Breast epithelium (tissue), 4 donors: ENCODE data around the gene CRYBA2. TPM values are rescaled to one million over a fixed set of nuclear protein-coding genes. Genes with fewer than 3 reads are reported as not detected.

ENCODE experiments used
- DNase-seq, 2 donors: peaks; one replicate each; pipeline ENCODE4 v3.0.0-alpha.2; 2019; ENCODE audit warnings: low spot score in 2 of 2
- H3K27ac ChIP-seq, 2 donors: fragments of 200-600 bp; sonication (generic) in 1 of 2; one replicate each; pipeline ENCODE4 v1.5.1; 2016 to 2019; ENCODE audit warnings: mild to moderate bottlenecking in 1 of 2
- H3K27me3 ChIP-seq, 2 donors: fragments of 200-600 bp; sonication (generic) in 1 of 2; one replicate each; pipeline versions ENCODE4 v1.5.1 to v1.6.0; 2017 to 2019; ENCODE audit warnings: control low read depth in 1 of 2, mild to moderate bottlenecking in 1 of 2
- H3K36me3 ChIP-seq: fragments of 200-600 bp; one replicate; pipeline ENCODE4 v1.5.1; 2019
- H3K4me1 ChIP-seq, 2 donors: fragments of 200-600 bp; sonication (generic); one replicate each; pipeline ENCODE4 v1.5.1; 2016 to 2019; ENCODE audit warnings: control low read depth in 1 of 2
- H3K4me3 ChIP-seq, 3 donors: fragments of 200-600 bp; sonication (generic); 1 replicate in 2 of 3; 2 replicates in 1 of 3; pipeline ENCODE4 v1.5.1; 2016 to 2019; ENCODE audit warnings: mild to moderate bottlenecking in 3 of 3, moderate library complexity in 2 of 3
- H3K9me3 ChIP-seq, 2 donors: fragments of 200-600 bp; sonication (generic) in 1 of 2; one replicate each; pipeline ENCODE4 v1.5.1; 2016 to 2019; ENCODE audit warnings: control low read depth in 1 of 2
- CTCF ChIP-seq, 3 donors: fragments of 450-650 bp; IDR thresholded peaks; one replicate each; pipeline ENCODE4 v1.5.1; 2016 to 2017; ENCODE audit warnings: antibody characterized with exemption in 3 of 3, mild to moderate bottlenecking in 3 of 3, moderate library complexity in 3 of 3
- POLR2A ChIP-seq: fragments of 450-650 bp; IDR thresholded peaks from one replicate; pipeline ENCODE4 v1.6.1; 2016; ENCODE audit warnings: antibody characterized with exemption, mild to moderate bottlenecking, moderate library complexity
- POLR2AphosphoS5 ChIP-seq, 3 donors: sonication (generic); formaldehyde crosslinking; IDR thresholded peaks; one replicate each; pipeline ENCODE4 v1.6.1; 2017; ENCODE audit warnings: antibody characterized with exemption in 3 of 3
- intact Hi-C: fragments of 100-400 bp; cut with DNase I; formaldehyde crosslinking; loops from one replicate; pipeline ENCODE4 v1.15.1; 2023; ENCODE audit warnings: low total_unique reads
- total RNA-seq, 3 donors: library from RNA; depleted of rRNA; stranded (reverse); fragments of >200 nt; gene quantifications; one replicate each; pipeline ENCODE4 v1.1.0, GENCODE V29; 2016

The CRYBA2 gene
- total RNA-seq, 3 donors from 2014 or later: not detected

GRCh38 chr2:219037783-219038499 lies 44.7 kb upstream of the CRYBA2 start:
- DNase-seq: no peak
- intact Hi-C loops: no loop called here
- Histone ChIP-seq H3K27ac (no peak overlapping the region), H3K4me3 (no peak overlapping the region), H3K36me3 (no peaks in the 10 kb centered on the region), H3K9me3 (no peaks in the 10 kb centered on the region), H3K27me3 (peaks cover 0 to 26% of the 10 kb centered on the region in 2 donors), H3K4me1 (no peaks in the 10 kb centered on the region)
- TF ChIP-seq CTCF (IDR thresholded peaks at IDR 0.05): no peak
- TF ChIP-seq POLR2A: no peak
- TF ChIP-seq POLR2AphosphoS5 (IDR thresholded peaks at IDR 0.05): no peak

GRCh38 chr2:219035942-219036341 lies 42.7 kb upstream of the CRYBA2 start:
- Histone ChIP-seq H3K27me3 (peaks cover 0 to 25% of the 10 kb centered on the region in 2 donors), H3K9me3 (no peaks in the 10 kb centered on the region), H3K36me3 (no peaks in the 10 kb centered on the region), H3K4me3 (no peak overlapping the region), H3K27ac (no peak overlapping the region), H3K4me1 (no peaks in the 10 kb centered on the region)
- TF ChIP-seq CTCF (IDR thresholded peaks at IDR 0.05) (no peak), POLR2AphosphoS5 (IDR thresholded peaks at IDR 0.05) (no peak), POLR2A (no peak)
- DNase-seq: no peak
- intact Hi-C loops: no loop called here

- Histone ChIP-seq H3K27me3 (peaks cover 0 to 25% of the 10 kb centered on the region in 2 donors), H3K36me3 (no peaks in the 10 kb centered on the region), H3K4me3 (no peak overlapping the region), H3K4me1 (no peaks in the 10 kb centered on the region), H3K27ac (no peak overlapping the region), H3K9me3 (no peaks in the 10 kb centered on the region)
- intact Hi-C loops: no loop called here
- TF ChIP-seq POLR2AphosphoS5 (IDR thresholded peaks at IDR 0.05) (no peak), CTCF (IDR thresholded peaks at IDR 0.05) (no peak), POLR2A (no peak)
- no peak for DNase-seq
Measured at GRCh38 chr2:219034823-219035222, 41.6 kb upstream of the CRYBA2 start.

GRCh38 chr2:219032051-219032745 lies 39.0 kb upstream of the CRYBA2 start:
- DNase-seq: no peak
- Histone ChIP-seq H3K9me3 (no peaks in the 10 kb centered on the region), H3K27ac (no peak overlapping the region), H3K4me3 (no peak overlapping the region), H3K36me3 (no peaks in the 10 kb centered on the region), H3K27me3 (peaks cover 0 to 30% of the 10 kb centered on the region in 2 donors), H3K4me1 (no peaks in the 10 kb centered on the region)
- TF ChIP-seq POLR2AphosphoS5 (IDR thresholded peaks at IDR 0.05) (no peak), POLR2A (no peak), CTCF (IDR thresholded peaks at IDR 0.05) (no peak)
- intact Hi-C loops: no loop called here
